Aorta (tissue), 5 donors: ENCODE data around the gene TXNL4B. TPM values are rescaled to one million over a fixed set of nuclear protein-coding genes. Genes with fewer than 3 reads are reported as not detected.

Experiments
- ATAC-seq: fragments of 200-7000 bp; cut with Tn5 transposase; one replicate; pipeline ENCODE4 v1.9.1; 2022; ENCODE audit warnings: moderate library complexity; ENCODE audit not compliant: low FRiP score
- DNase-seq, 2 donors: peaks; one replicate each; pipeline ENCODE4 v3.0.0-alpha.2; 2020
- H3K27ac ChIP-seq, 2 donors: one replicate each; pipeline ENCODE4 v1.5.1; 2013; ENCODE audit warnings: low read length in 2 of 2, mild to moderate bottlenecking in 2 of 2, moderate library complexity in 2 of 2, control low read depth in 1 of 2, inconsistent platforms in 1 of 2, low read depth in 1 of 2
- H3K27me3 ChIP-seq, 2 donors: one replicate each; pipeline ENCODE4 v1.6.1; 2013; ENCODE audit warnings: control low read depth in 1 of 2, low read length in 1 of 2, mild to moderate bottlenecking in 1 of 2, moderate library complexity in 1 of 2; ENCODE audit not compliant: insufficient read depth in 2 of 2, control insufficient read depth in 1 of 2
- H3K36me3 ChIP-seq, 2 donors: one replicate each; pipeline ENCODE4 v1.6.1; 2013; ENCODE audit warnings: control low read depth in 1 of 2, low read length in 1 of 2, mild to moderate bottlenecking in 1 of 2; ENCODE audit not compliant: insufficient read depth in 2 of 2, control insufficient read depth in 1 of 2
- H3K4me1 ChIP-seq, 2 donors: one replicate each; pipeline ENCODE4 v1.6.1; 2013; ENCODE audit warnings: low read length in 2 of 2, control low read depth in 1 of 2, mild to moderate bottlenecking in 1 of 2, moderate library complexity in 1 of 2; ENCODE audit not compliant: insufficient read depth in 2 of 2, control insufficient read depth in 1 of 2
- H3K4me3 ChIP-seq, 2 donors: one replicate each; pipeline ENCODE4 v1.5.1; 2013; ENCODE audit warnings: low read length in 2 of 2, control low read depth in 1 of 2, mild to moderate bottlenecking in 1 of 2
- H3K9me3 ChIP-seq: one replicate; pipeline ENCODE4 v1.6.1; 2013; ENCODE audit warnings: mild to moderate bottlenecking, low read length; ENCODE audit not compliant: control insufficient read depth
- WGBS, 2 donors: extraction: QIAGEN DNeasy Blood & Tissue Kit; methylation state at CpG; one replicate each; pipeline ENCODE4 v1.1.7; 2013; 5-methylcytosine and 5-hydroxymethylcytosine counted together
- intact Hi-C, 2 donors: fragments of 100-400 bp; cut with DNase I; formaldehyde crosslinking; loops; one replicate each; pipeline versions ENCODE4 v1.14.2 to v1.15.0; 2022
- polyA plus RNA-seq, 2 donors: library from polyadenylated mRNA; stranded (reverse); fragments of 200-250 nt; gene quantifications; one replicate each; pipeline ENCODE4 v1.2.3, GENCODE V29; 2013
- total RNA-seq, 2 donors: library from RNA; stranded (reverse); fragmentation: NEBNext Ultra II Directional; extraction: Animal tissue kit (Norgen Biotek cat#: 25700); gene quantifications; one replicate each; pipeline ENCODE4 v1.2.1, GENCODE V29; 2021
- donor health status: healthy with polysubstance abuse.
- donor health status: Bipolar disorder and iron deficiency.
- donor health status: DM: no; HTN: no; CAD: no.
- donor health status: DM: no; HTN: no; CAD: no.
- donor health status: DM: yes; HTN: yes; CAD: no.

Gene TXNL4B
- total and polyA plus RNA-seq, 4 donors, result 7.3 to 11.8 (median 8.9) TPM

GRCh38 chr16:72036098-72036497 lies 57.3 kb downstream of the TXNL4B start:
- ATAC-seq, result no peak
- no peak overlapping the region for H3K27ac ChIP-seq
- H3K36me3 ChIP-seq, result peaks cover 0 to 1% of the 10 kb centered on the region in 2 donors
- intact Hi-C loops, result no loop called here
- no peaks in the 10 kb centered on the region for H3K27me3 ChIP-seq
- no peaks in the 10 kb centered on the region for H3K9me3 ChIP-seq
- H3K4me1 ChIP-seq, result no peaks in the 10 kb centered on the region
- 64 to 76% methylated on average over 5 of the region's 5 CpGs for WGBS, 2 donors
- H3K4me3 ChIP-seq, result no peak overlapping the region
- DNase-seq, result no peak

Other genes with a start within 250 kb of the TXNL4B start
- 10 to 100 TPM; 30.4 to 31.2 TPM for gene ATXN1L, start 247.6 kb downstream of the TXNL4B start, total RNA-seq
- gene ATXN1L, start 247.6 kb downstream of the TXNL4B start, polyA plus RNA-seq, result 10 to 100 TPM in 1 of 2 donors, 1 to 10 TPM in 1; 7.9 to 10.8 TPM
- 1 to 10 TPM; 7.9 to 9.9 TPM for gene ZNF821, start 209.4 kb downstream of the TXNL4B start, total RNA-seq
- gene ZNF821, start 209.4 kb downstream of the TXNL4B start, polyA plus RNA-seq, result 1 to 10 TPM; 5.4 to 9.2 TPM
- 100 to 1,000 TPM; 152 to 202 TPM for gene IST1, start 198.1 kb downstream of the TXNL4B start, total RNA-seq
- 100 to 1,000 TPM in 1 of 2 donors, 10 to 100 TPM in 1; 52.5 to 150 TPM for gene IST1, start 198.1 kb downstream of the TXNL4B start, polyA plus RNA-seq
- gene PKD1L3, start 93.2 kb downstream of the TXNL4B start, total RNA-seq, result under 1 TPM; 0.32 to 0.60 TPM
- under 1 TPM; 0.05 to 0.13 TPM for gene PKD1L3, start 93.2 kb downstream of the TXNL4B start, polyA plus RNA-seq
- 1 to 10 TPM; 4.9 to 5.0 TPM for gene DHODH, start 84.9 kb downstream of the TXNL4B start, total RNA-seq
- 1 to 10 TPM; 3.0 to 4.2 TPM for gene DHODH, start 84.9 kb downstream of the TXNL4B start, polyA plus RNA-seq
- gene HP, start 39.1 kb downstream of the TXNL4B start, total RNA-seq, result 10 to 100 TPM; 19.4 to 83.0 TPM
- gene HP, start 39.1 kb downstream of the TXNL4B start, polyA plus RNA-seq, result 10 to 100 TPM in 1 of 2 donors, 1 to 10 TPM in 1; 3.5 to 34.7 TPM
- under 1 TPM in 1 of 2 donors, not detected in 1; 0.49 TPM for gene HPR, start 30.4 kb downstream of the TXNL4B start, total RNA-seq
- 1 to 10 TPM; 1.1 to 4.8 TPM for gene HPR, start 30.4 kb downstream of the TXNL4B start, polyA plus RNA-seq
- 10 to 100 TPM; 58.1 to 63.4 TPM for gene DHX38, start 227 bp upstream of the TXNL4B start, total RNA-seq
- 10 to 100 TPM; 22.4 to 77.4 TPM for gene DHX38, start 227 bp upstream of the TXNL4B start, polyA plus RNA-seq
- gene PMFBP1, start 78.5 kb upstream of the TXNL4B start, total RNA-seq, result 1 to 10 TPM in 1 of 2 donors, under 1 TPM in 1; 0.66 to 1.0 TPM
- gene PMFBP1, start 78.5 kb upstream of the TXNL4B start, polyA plus RNA-seq, result 1 to 10 TPM in 1 of 2 donors, not detected in 1; 2.5 TPM